ENCODE measurements around the gene ADAM33. TPM values are rescaled to one million over a fixed set of nuclear protein-coding genes. Genes with fewer than 3 reads are reported as not detected.
A peak's percentile ranks its signal among the peaks of the same experiment; 100 is the strongest.

The ADAM33 gene
- total RNA-seq, 1 donor from 2014 or later = not detected

DNA sequence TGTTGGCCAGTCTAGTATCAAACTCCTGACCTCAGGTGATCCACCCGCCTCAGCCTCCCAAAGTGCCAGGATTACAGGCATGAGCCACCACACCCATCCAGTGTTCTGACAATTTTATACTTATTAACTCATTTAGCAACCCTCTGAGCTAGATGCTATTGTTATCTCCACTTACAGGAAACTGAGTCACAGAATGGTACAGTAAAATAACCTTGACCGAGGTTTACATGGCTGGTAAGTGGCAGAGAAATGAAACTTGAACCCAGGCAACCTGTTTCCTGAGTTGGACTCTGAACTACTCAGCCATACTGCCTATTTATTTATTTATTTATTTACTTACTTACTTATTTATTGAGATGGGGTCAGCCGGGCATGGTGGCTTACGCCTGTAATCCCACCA lies 37.2 kb upstream of the ADAM33 start:
- H3K4me3 Mint-ChIP-seq (ENCODE audit: low read depth) = no peak overlapping the region
- intact Hi-C loops (cut with micrococcal nuclease) = no loop called here
- no peak overlapping the region for H3K27ac Mint-ChIP-seq
- no peak for DNase-seq (ENCODE audit: low spot score)
- H3K36me3 Mint-ChIP-seq (ENCODE audit: low read depth) = no peaks in the 10 kb centered on the region
- peaks cover 7% of the 10 kb centered on the region for H3K4me1 Mint-ChIP-seq (ENCODE audit: low read depth)
- no peaks in the 10 kb centered on the region for H3K9me3 Mint-ChIP-seq
- peaks cover 15% of the 10 kb centered on the region for H3K27me3 Mint-ChIP-seq (ENCODE audit: low read depth)

DNA sequence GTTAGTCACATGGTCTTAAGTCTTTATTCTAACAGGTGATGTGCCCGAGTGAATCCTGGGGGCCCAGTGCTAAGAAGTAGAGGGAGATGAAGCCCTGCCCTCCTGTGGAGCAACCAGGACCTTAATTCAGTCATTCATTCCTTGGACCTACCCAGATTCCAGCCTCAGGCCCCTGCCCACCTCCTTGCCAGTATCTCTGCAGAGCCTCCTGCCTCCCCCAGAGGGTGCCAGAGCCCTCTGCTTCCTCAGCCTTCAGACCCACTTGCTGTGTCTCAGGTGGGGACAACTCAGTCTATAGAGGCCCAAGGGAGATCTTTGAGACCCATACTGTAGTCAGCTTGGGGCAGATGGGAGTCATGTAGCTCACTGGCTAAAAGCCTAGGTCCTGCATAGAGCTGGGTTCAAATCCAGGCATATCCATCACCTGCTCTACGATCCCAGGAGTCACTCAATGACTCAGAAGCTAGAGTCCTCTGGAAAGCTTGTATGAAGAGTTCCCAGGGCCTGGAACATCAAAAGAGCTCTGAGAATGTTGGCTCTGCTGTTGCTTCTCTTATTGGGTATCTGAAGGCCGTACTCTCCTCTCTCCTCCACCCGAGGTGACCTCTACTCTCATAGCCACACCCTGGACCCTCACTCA lies 34.5 kb upstream of the ADAM33 start:
- H3K27me3 Mint-ChIP-seq (ENCODE audit: low read depth) = peaks cover 9% of the 10 kb centered on the region
- H3K4me1 Mint-ChIP-seq (ENCODE audit: low read depth) = peaks cover 6% of the 10 kb centered on the region
- no peaks in the 10 kb centered on the region for H3K9me3 Mint-ChIP-seq
- intact Hi-C loops (cut with micrococcal nuclease) = no loop called here
- no peaks in the 10 kb centered on the region for H3K36me3 Mint-ChIP-seq (ENCODE audit: low read depth)
- DNase-seq (ENCODE audit: low spot score) = no peak
- no peak overlapping the region for H3K27ac Mint-ChIP-seq
- H3K4me3 Mint-ChIP-seq (ENCODE audit: low read depth) = no peak overlapping the region

DNA sequence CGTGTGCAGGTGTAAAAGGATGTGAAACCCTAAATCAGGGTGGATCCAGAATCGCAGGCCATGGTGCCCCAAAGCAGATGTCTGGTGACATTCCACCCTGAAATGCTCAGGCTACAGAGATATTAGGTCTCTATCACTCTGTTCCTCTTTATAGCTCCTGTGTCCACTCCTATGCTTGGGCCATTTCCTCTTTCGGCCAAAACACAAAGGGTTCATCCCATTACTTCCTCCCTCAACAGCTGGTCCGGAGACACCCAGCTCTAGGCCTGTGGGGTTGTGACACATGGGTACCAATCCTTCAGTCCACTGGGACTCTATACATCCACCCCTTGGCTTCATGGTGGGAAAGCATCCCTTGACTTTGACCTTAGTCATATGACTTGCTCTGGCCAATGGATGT lies 32.3 kb upstream of the ADAM33 start:
- Mint-ChIP-seq H3K27me3 (ENCODE audit: low read depth) (peaks cover 8% of the 10 kb centered on the region), H3K4me1 (ENCODE audit: low read depth) (no peaks in the 10 kb centered on the region), H3K4me3 (ENCODE audit: low read depth) (no peak overlapping the region), H3K36me3 (ENCODE audit: low read depth) (no peaks in the 10 kb centered on the region), H3K27ac (no peak overlapping the region), H3K9me3 (no peaks in the 10 kb centered on the region)
- intact Hi-C loops (cut with micrococcal nuclease) = no loop called here
- no peak for DNase-seq (ENCODE audit: low spot score)

DNA sequence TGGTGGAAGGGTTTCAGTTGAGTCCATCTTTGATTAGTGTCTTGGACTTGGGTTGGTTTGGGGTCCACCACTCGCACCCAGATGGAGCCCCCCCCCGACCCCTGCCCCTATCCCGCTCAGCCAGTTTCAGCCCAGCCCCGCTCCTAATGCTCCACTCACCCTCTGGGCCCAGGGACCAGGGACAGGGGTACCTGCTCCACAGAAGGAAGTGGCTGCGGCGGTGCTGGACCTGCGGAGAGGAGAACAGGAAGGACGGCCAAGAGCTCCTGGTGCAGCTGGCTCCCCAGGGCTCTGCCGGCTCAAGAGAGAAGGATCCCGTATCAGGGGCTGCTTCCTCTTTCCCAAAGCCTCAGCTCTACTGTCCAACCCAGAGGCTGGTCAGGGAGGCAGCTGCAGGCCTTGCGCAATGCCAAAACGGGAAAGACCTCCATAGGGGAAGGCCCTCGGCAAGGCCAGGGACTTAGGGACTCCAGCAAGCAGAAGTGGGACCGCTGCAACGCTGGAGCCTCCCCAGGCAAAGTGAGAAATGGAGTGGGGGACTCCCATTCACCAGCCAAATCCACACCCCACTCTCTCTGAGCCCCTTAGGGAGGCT lies 30.6 kb upstream of the ADAM33 start, which contains the start of gene SIGLEC1:
Gene SIGLEC1 (minus strand): TSS at position 322 of the 595 bp plus-strand sequence. CDS start 5,472 bp downstream, outside the sequence.
- Mint-ChIP-seq H3K36me3 (ENCODE audit: low read depth) (no peaks in the 10 kb centered on the region), H3K27ac (no peak within 1 kb of the TSS), H3K9me3 (no peaks in the 10 kb centered on the region), H3K4me1 (ENCODE audit: low read depth) (no peaks in the 10 kb centered on the region), H3K27me3 (ENCODE audit: low read depth) (peaks cover 8% of the 10 kb centered on the region), H3K4me3 (ENCODE audit: low read depth) (no peak within 1 kb of the TSS)
- intact Hi-C loops (cut with micrococcal nuclease) = no loop called here
- no peak for DNase-seq (ENCODE audit: low spot score)

DNA sequence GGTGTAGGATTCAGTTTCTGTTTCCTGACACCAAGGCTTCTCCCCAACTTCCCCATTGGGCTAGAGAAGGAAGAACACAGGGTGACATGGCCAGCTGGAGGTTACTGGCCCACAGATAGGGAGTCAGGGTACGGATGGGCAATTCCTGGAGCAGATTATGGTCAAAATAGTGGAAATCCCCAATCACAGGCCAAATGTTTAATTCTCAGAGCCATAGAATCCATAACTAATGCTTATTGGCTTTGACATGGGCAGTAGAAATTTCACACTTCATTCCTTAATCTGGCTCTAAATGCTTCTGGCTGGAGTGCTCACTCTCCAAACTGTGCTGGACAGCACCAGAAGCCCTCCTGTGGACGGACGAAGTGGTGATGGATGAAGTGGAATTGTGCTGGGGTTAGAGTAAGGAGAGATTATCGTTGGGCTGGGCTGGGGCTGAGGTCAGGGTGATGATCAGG lies 29.7 kb upstream of the ADAM33 start:
- Mint-ChIP-seq H3K27ac (no peak overlapping the region), H3K9me3 (no peaks in the 10 kb centered on the region), H3K4me3 (ENCODE audit: low read depth) (no peak overlapping the region), H3K27me3 (ENCODE audit: low read depth) (peaks cover 8% of the 10 kb centered on the region), H3K36me3 (ENCODE audit: low read depth) (no peaks in the 10 kb centered on the region), H3K4me1 (ENCODE audit: low read depth) (no peaks in the 10 kb centered on the region)
- intact Hi-C loops (cut with micrococcal nuclease) = loop anchor here (1.0 kb wide), 2 partner anchors 35 to 148 kb away; no protein-coding TSS in a partner anchor
- DNase-seq (ENCODE audit: low spot score) = no peak

- Mint-ChIP-seq H3K27me3 (ENCODE audit: low read depth) (peaks cover 8% of the 10 kb centered on the region), H3K36me3 (ENCODE audit: low read depth) (no peaks in the 10 kb centered on the region), H3K4me1 (ENCODE audit: low read depth) (no peaks in the 10 kb centered on the region), H3K27ac (no peak overlapping the region), H3K9me3 (no peaks in the 10 kb centered on the region), H3K4me3 (ENCODE audit: low read depth) (no peak overlapping the region)
- intact Hi-C loops (cut with micrococcal nuclease) = loop anchor here (1.0 kb wide), 2 partner anchors 35 to 148 kb away; no protein-coding TSS in a partner anchor
- peak; percentile 58 for DNase-seq (ENCODE audit: low spot score)
These were observed 29.1 kb upstream of the ADAM33 start for GRCh38 chr20:3710703-3711483.

GRCh38 chr20:3710011-3710466 lies 28.2 kb upstream of the ADAM33 start:
- Mint-ChIP-seq H3K4me1 (ENCODE audit: low read depth) (no peaks in the 10 kb centered on the region), H3K4me3 (ENCODE audit: low read depth) (no peak overlapping the region), H3K27ac (no peak overlapping the region), H3K9me3 (no peaks in the 10 kb centered on the region), H3K27me3 (ENCODE audit: low read depth) (peaks cover 8% of the 10 kb centered on the region), H3K36me3 (ENCODE audit: low read depth) (no peaks in the 10 kb centered on the region)
- no peak for DNase-seq (ENCODE audit: low spot score)
- intact Hi-C loops (cut with micrococcal nuclease) = no loop called here

GRCh38 chr20:3707508-3707899 lies 25.7 kb upstream of the ADAM33 start:
- Mint-ChIP-seq H3K9me3 (no peaks in the 10 kb centered on the region), H3K27me3 (ENCODE audit: low read depth) (peaks cover 8% of the 10 kb centered on the region), H3K27ac (no peak overlapping the region), H3K4me1 (ENCODE audit: low read depth) (no peaks in the 10 kb centered on the region), H3K36me3 (ENCODE audit: low read depth) (no peaks in the 10 kb centered on the region), H3K4me3 (ENCODE audit: low read depth) (no peak overlapping the region)
- intact Hi-C loops (cut with micrococcal nuclease) = no loop called here
- no peak for DNase-seq (ENCODE audit: low spot score)

DNA sequence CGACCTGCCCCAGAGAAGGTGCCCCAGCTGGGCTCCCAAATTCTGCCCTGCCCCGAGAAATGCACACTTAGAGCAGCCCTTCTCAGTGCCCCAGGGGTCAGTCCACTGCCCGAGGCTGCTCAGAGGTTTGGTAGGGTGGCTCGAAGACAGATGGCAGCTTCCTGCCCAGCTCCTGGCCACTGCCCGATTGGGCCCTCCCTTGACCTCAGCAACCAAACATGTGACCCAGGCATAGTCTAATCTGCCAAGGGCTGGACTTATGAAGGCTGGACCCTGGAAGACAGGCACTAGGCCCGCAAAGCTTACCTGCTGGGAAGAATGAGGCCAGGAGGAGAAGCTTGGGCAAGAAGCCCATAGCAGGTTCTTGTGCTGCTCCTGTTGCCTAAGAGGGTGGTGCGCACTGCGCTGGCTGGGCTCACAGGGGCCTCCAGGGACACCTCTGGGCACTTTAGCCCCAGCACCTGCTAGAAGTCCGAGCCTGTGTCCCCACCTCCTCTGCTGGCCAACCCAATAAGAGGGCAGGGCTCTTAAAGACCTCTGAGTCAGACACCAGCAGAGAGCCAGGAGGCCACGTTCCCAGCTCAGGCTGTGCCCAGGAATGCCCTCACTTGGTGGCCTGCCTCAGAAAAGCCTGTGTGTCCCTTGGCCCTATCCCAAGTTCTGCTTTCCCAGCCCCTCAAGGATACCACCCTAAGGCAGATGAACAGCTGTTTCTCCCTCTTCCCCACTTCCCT lies 25.1 kb upstream of the ADAM33 start:
- H3K4me3 Mint-ChIP-seq (ENCODE audit: low read depth) = no peak overlapping the region
- no peaks in the 10 kb centered on the region for H3K4me1 Mint-ChIP-seq (ENCODE audit: low read depth)
- no peak overlapping the region for H3K27ac Mint-ChIP-seq
- no peak for DNase-seq (ENCODE audit: low spot score)
- peaks cover 8% of the 10 kb centered on the region for H3K27me3 Mint-ChIP-seq (ENCODE audit: low read depth)
- intact Hi-C loops (cut with micrococcal nuclease) = no loop called here
- no peaks in the 10 kb centered on the region for H3K36me3 Mint-ChIP-seq (ENCODE audit: low read depth)
- H3K9me3 Mint-ChIP-seq = no peaks in the 10 kb centered on the region

- no peak for DNase-seq (ENCODE audit: low spot score)
- intact Hi-C loops (cut with micrococcal nuclease) = no loop called here
- Mint-ChIP-seq H3K36me3 (ENCODE audit: low read depth) (no peaks in the 10 kb centered on the region), H3K9me3 (no peaks in the 10 kb centered on the region), H3K27me3 (ENCODE audit: low read depth) (peaks cover 8% of the 10 kb centered on the region), H3K27ac (no peak overlapping the region), H3K4me3 (ENCODE audit: low read depth) (no peak overlapping the region), H3K4me1 (ENCODE audit: low read depth) (no peaks in the 10 kb centered on the region)
These were observed 24.3 kb upstream of the ADAM33 start for GRCh38 chr20:3705970-3706739.

DNA sequence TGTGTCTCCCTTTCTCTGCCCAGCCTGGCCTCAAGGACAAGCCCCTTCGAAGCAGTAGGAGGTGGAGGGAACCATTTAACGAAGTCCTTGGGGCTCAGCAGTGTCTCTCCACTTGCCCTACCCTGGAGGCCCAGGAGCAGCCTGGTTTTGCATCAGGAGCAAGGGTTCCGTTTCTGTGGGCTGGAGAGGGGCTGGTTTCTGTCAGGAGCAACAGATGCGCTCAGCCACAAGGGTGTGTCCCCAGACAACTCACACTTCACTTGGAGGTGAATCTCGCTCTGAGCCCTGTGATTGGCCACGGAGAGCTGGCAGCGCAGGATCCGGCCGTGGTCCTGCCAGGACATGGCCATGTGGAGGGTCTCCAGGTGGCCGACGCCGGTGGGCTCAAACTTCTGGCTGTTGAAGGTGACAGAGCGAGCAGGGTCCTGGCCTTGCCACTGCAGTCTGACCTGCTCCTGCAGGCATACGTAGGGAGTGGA lies 23.7 kb upstream of the ADAM33 start:
- DNase-seq (ENCODE audit: low spot score) = no peak
- peaks cover 8% of the 10 kb centered on the region for H3K27me3 Mint-ChIP-seq (ENCODE audit: low read depth)
- no peaks in the 10 kb centered on the region for H3K36me3 Mint-ChIP-seq (ENCODE audit: low read depth)
- H3K4me3 Mint-ChIP-seq (ENCODE audit: low read depth) = no peak overlapping the region
- intact Hi-C loops (cut with micrococcal nuclease) = no loop called here
- no peaks in the 10 kb centered on the region for H3K9me3 Mint-ChIP-seq
- no peak overlapping the region for H3K27ac Mint-ChIP-seq
- H3K4me1 Mint-ChIP-seq (ENCODE audit: low read depth) = no peaks in the 10 kb centered on the region

GRCh38 chr20:3704087-3704486 lies 22.3 kb upstream of the ADAM33 start:
- Mint-ChIP-seq H3K4me3 (ENCODE audit: low read depth) (no peak overlapping the region), H3K4me1 (ENCODE audit: low read depth) (no peaks in the 10 kb centered on the region), H3K9me3 (no peaks in the 10 kb centered on the region), H3K27ac (no peak overlapping the region), H3K36me3 (ENCODE audit: low read depth) (no peaks in the 10 kb centered on the region), H3K27me3 (ENCODE audit: low read depth) (peaks cover 3% of the 10 kb centered on the region)
- no peak for DNase-seq (ENCODE audit: low spot score)
- intact Hi-C loops (cut with micrococcal nuclease) = no loop called here

Measured in activated T-helper 2 cell treated with anti-CD3 and anti-CD28 coated beads, Interferon-gamma antibody, Interleukin-2, Interleukin-4, amounts not matched to agents 10 μg/mL and 5 μg/mL and 100 μg/mL, durations not matched to agents 14 hours and 24 hours and 36 hours (primary cell).